K562 (cell line): ENCODE data around the gene CDC20. TPM values are rescaled to one million over a fixed set of nuclear protein-coding genes. Genes with fewer than 3 reads are reported as not detected.

Experiments used
- CHD4 ChIP-seq: fragments of 200-600 bp; sonication (generic); IDR thresholded peaks from 3 replicates; pipeline ENCODE4 v1.6.1; 2012; ENCODE audit warnings: low read depth, mild to moderate bottlenecking, mixed read lengths, low read length, inconsistent platforms; ENCODE audit not compliant: insufficient read depth, insufficient replicate concordance, poor library complexity, severe bottlenecking
- ESRRA ChIP-seq: fragments of 450-650 bp; IDR thresholded peaks from 2 replicates; pipeline ENCODE4 v1.6.1; 2014; ENCODE audit warnings: low read depth, mild to moderate bottlenecking, moderate library complexity, borderline replicate concordance
- FOXM1 ChIP-seq, 2 experiments: fragments of 450-650 bp in 1 of 2; sonication (generic) in 1 of 2; formaldehyde crosslinking in 1 of 2; IDR thresholded peaks; 2 replicates each; pipeline versions ENCODE4 v1.6.1 to v1.9.0; 2017 to 2022; ENCODE audit warnings: low read depth in 2 of 2, mild to moderate bottlenecking in 2 of 2, missing genetic modification reagents in 1 of 2, moderate library complexity in 1 of 2
- GATAD2B ChIP-seq: fragments of 450-650 bp; IDR thresholded peaks from 2 replicates; pipeline ENCODE4 v1.6.1; 2017; ENCODE audit warnings: mild to moderate bottlenecking, borderline replicate concordance
- GTF2A2 ChIP-seq: IDR thresholded peaks from 2 replicates; pipeline ENCODE4 v1.6.1; 2016; ENCODE audit warnings: mild to moderate bottlenecking, missing genetic modification characterization, missing compliant biosample characterization
- KDM1A ChIP-seq, 2 experiments: fragments of 450-650 bp; IDR thresholded peaks; 2 replicates each; pipeline ENCODE4 v1.6.1; 2016; ENCODE audit warnings: mild to moderate bottlenecking in 2 of 2
- NCOA4 ChIP-seq: fragments of 450-650 bp; IDR thresholded peaks from 2 replicates; pipeline ENCODE4 v1.6.1; 2018; ENCODE audit warnings: mild to moderate bottlenecking; ENCODE audit not compliant: partially characterized antibody
- RAD51 ChIP-seq: fragments of 450-650 bp; IDR thresholded peaks from 2 replicates; pipeline ENCODE4 v1.7.1; 2016; ENCODE audit warnings: low read depth, mild to moderate bottlenecking, borderline replicate concordance
- SLC30A9 ChIP-seq: fragments of 250-450 bp; sonication (Bioruptor Pico); IDR thresholded peaks from 2 replicates; pipeline ENCODE4 v1.8.0; 2022; ENCODE audit warnings: mild to moderate bottlenecking, moderate library complexity
- SPI1 ChIP-seq: IDR thresholded peaks from 2 replicates; pipeline ENCODE4 v1.6.1; 2011; ENCODE audit warnings: low read depth, low read length, control low read depth, borderline replicate concordance
- TCF7L2 ChIP-seq: fragments of 150-350 bp; IDR thresholded peaks from 2 replicates; pipeline ENCODE4 v1.6.1; 2016; ENCODE audit warnings: low read depth, mild to moderate bottlenecking, low read length, moderate library complexity
- TOE1 ChIP-seq, 2 experiments: fragments of 450-650 bp in 1 of 2; sonication (generic) in 1 of 2; formaldehyde crosslinking in 1 of 2; IDR thresholded peaks; 2 replicates each; pipeline versions ENCODE4 v1.7.1 to v1.8.0; 2016 to 2022; ENCODE audit warnings: borderline replicate concordance in 2 of 2, mild to moderate bottlenecking in 2 of 2, antibody characterized with exemption in 1 of 2, inconsistent platforms in 1 of 2, low read depth in 1 of 2, missing genetic modification reagents in 1 of 2, moderate library complexity in 1 of 2
- XRCC5 ChIP-seq: fragments of 200-400 bp; formaldehyde crosslinking; IDR thresholded peaks from 2 replicates; pipeline ENCODE4 v1.6.1; 2017; ENCODE audit warnings: low read depth, mild to moderate bottlenecking, low read length
- YY1 ChIP-seq, 3 experiments: IDR thresholded peaks; 2 replicates each; pipeline ENCODE4 v1.6.1; 2011; ENCODE audit warnings: low read length in 2 of 3, mild to moderate bottlenecking in 2 of 3, moderate library complexity in 2 of 3, borderline replicate concordance in 1 of 3, control low read depth in 1 of 3, low read depth in 1 of 3; ENCODE audit not compliant: insufficient read depth in 3 of 3, insufficient replicate concordance in 2 of 3, control insufficient read depth in 1 of 3, insufficient read length in 1 of 3; ENCODE audit errors: extremely low read depth in 1 of 3
- ZNF140 ChIP-seq: fragments of 250-450 bp; sonication (Bioruptor Pico); IDR thresholded peaks from 2 replicates; pipeline ENCODE4 v1.8.0; 2021; ENCODE audit warnings: moderate library complexity, mild to moderate bottlenecking, inconsistent platforms
- ZNF232 ChIP-seq: sonication (generic); formaldehyde crosslinking; IDR thresholded peaks from 2 replicates; pipeline ENCODE4 v1.8.0; 2022; ENCODE audit warnings: mild to moderate bottlenecking, missing genetic modification reagents
- ZNF586 ChIP-seq: fragments of 450-650 bp; formaldehyde crosslinking; conservative IDR thresholded peaks from 2 replicates; pipeline ENCODE4 v1.4.0; 2020; ENCODE audit warnings: mild to moderate bottlenecking, moderate library complexity
- ZNF79 ChIP-seq: fragments of 250-450 bp; sonication (Bioruptor Pico); IDR thresholded peaks from 2 replicates; pipeline ENCODE4 v1.4.0; 2020; ENCODE audit warnings: low read depth, mild to moderate bottlenecking, moderate library complexity
- polyA plus RNA-seq, 8 experiments: library from polyadenylated mRNA; depleted of rRNA in 4 of 8; stranded (reverse) in 5 of 8; unstranded in 3 of 8; fragments of >200 nt; fragmentation: Nextera tagmentation in 2 of 8; fragmentation: Illumina TruSeq in 1 of 8; extraction: Ambion mirVana in 2 of 8; extraction: Trizol in 1 of 8; gene quantifications; 2 replicates each; pipeline versions ENCODE4 v1.2.1 to v1.2.3, GENCODE V29; 2011 to 2014; ENCODE audit warnings: inconsistent platforms in 1 of 8, missing spikeins in 1 of 8
- total RNA-seq, 7 experiments: library from RNA; depleted of rRNA in 6 of 7; stranded (reverse); fragments of >200 nt in 6 of 7; fragmentation: Illumina TruSeq in 2 of 7; extraction: Trizol in 2 of 7; gene quantifications; 2 replicates each; pipeline versions ENCODE4 v1.2.1 to v1.2.3, GENCODE V29; 2011 to 2021; ENCODE audit warnings: low replicate concordance in 1 of 7
- TF ChIP-seq, protein P1 (sequence below): sonication (generic); formaldehyde crosslinking; IDR thresholded peaks from 2 replicates; pipeline ENCODE4 v1.8.1; 2023; ENCODE audit warnings: mild to moderate bottlenecking, missing genetic modification reagents
- TF ChIP-seq, protein P2 (sequence below), 2 experiments: fragments of 450-650 bp; IDR thresholded peaks; 2 replicates each; pipeline ENCODE4 v1.6.1; 2016
- TF ChIP-seq, protein P3 (sequence below): fragments of 450-650 bp; IDR thresholded peaks from 2 replicates; pipeline ENCODE4 v1.7.1; 2018; ENCODE audit warnings: mild to moderate bottlenecking, low read depth; ENCODE audit not compliant: partially characterized antibody

CDC20 gene
- total and polyA plus RNA-seq, 9 of the 15 experiments (the other 6 are each of a cell fraction or from before 2014, with no cell fraction given): 45.2 to 224 (median 121) TPM

DNA sequence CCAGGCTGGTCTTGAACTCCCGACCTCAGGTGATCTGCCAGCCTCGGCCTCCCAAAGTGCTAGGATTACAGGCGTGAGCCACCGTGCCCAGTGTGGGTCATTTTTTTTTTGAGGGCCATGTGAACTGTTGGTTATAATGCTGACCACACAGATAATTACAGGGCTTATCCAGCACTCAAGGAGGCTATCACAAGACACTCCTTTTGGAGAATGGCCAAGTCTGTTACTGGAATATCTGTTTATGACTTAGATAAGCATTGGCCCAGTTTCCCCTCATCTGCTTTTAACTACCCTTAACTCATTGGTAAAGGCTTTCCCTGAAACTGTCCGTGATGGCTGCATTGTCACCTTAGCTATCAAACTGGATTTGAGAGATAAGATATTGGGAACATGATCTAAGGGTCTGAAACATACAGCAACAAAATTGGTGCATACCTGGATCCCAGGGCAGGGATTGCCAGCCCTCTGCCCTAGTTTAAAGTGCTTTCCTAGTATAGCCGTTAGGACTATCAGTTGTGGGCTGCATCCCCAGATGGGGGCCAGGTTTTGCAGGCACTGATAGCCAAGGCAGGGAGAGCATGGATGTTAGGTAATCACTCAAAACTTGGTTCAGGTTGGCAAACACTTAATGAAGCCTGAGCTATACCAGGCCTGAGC is 46.6 kb downstream of the CDC20 start (continued):
- no peak for TF ChIP-seq SPI1
- TF ChIP-seq NCOA4: no peak
- peak; percentile 61; the same call in 1 of the 2 replicates for TF ChIP-seq GATAD2B
- TF ChIP-seq TOE1 (IDR thresholded peaks at IDR 0.05; ENCODE audit: borderline replicate concordance): peak; percentile 30; the same call in 1 of the 2 replicates
- no peak for TF ChIP-seq TOE1 (CRISPR knock-in tag; IDR thresholded peaks at IDR 0.05; ENCODE audit: borderline replicate concordance, low read depth)
- TF ChIP-seq CHD4: no peak
- no peak for TF ChIP-seq ZNF140
- TF ChIP-seq YY1 (IDR thresholded peaks at IDR 0.05; ENCODE audit: borderline replicate concordance in 1 of 3, control insufficient read depth in 1 of 3, extremely low read depth in 1 of 3, insufficient read depth in 3 of 3, insufficient read length in 1 of 3, insufficient replicate concordance in 2 of 3, low read depth in 1 of 3, low read length in 2 of 3): no peak
- no peak for TF ChIP-seq GTF2A2
- TF ChIP-seq TCF7L2: no peak
- TF ChIP-seq ZNF232 (CRISPR knock-in tag): no peak
- TF ChIP-seq FOXM1 (IDR thresholded peaks at IDR 0.05; ENCODE audit: low read depth): peak; percentile 68; the same call in 1 of the 2 replicates
- no peak for TF ChIP-seq FOXM1 (CRISPR knock-in tag; IDR thresholded peaks at IDR 0.05; ENCODE audit: low read depth)
- no peak for TF ChIP-seq SLC30A9
- TF ChIP-seq, protein P1, sequence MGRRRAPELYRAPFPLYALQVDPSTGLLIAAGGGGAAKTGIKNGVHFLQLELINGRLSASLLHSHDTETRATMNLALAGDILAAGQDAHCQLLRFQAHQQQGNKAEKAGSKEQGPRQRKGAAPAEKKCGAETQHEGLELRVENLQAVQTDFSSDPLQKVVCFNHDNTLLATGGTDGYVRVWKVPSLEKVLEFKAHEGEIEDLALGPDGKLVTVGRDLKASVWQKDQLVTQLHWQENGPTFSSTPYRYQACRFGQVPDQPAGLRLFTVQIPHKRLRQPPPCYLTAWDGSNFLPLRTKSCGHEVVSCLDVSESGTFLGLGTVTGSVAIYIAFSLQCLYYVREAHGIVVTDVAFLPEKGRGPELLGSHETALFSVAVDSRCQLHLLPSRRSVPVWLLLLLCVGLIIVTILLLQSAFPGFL (CRISPR knock-in tag): no peak
- TF ChIP-seq ESRRA: peak; percentile 87; the same call in 1 of the 2 replicates
- TF ChIP-seq, protein P2, sequence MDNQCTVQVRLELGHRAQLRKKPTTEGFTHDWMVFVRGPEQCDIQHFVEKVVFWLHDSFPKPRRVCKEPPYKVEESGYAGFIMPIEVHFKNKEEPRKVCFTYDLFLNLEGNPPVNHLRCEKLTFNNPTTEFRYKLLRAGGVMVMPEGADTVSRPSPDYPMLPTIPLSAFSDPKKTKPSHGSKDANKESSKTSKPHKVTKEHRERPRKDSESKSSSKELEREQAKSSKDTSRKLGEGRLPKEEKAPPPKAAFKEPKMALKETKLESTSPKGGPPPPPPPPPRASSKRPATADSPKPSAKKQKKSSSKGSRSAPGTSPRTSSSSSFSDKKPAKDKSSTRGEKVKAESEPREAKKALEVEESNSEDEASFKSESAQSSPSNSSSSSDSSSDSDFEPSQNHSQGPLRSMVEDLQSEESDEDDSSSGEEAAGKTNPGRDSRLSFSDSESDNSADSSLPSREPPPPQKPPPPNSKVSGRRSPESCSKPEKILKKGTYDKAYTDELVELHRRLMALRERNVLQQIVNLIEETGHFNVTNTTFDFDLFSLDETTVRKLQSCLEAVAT (IDR thresholded peaks at IDR 0.05): peak in 1 of 2 experiments; percentile 86; a peak in 2 of 4 replicates
- no peak for TF ChIP-seq ZNF586
- no peak for TF ChIP-seq XRCC5
- no peak for TF ChIP-seq ZNF79 (CRISPR knock-in tag)
- TF ChIP-seq RAD51: 0 out of 2 replicates have a peak, but pooled peaks have one; percentile 20
- peak; percentile 8 to 83; a peak in 3 of 4 replicates for TF ChIP-seq KDM1A (IDR thresholded peaks at IDR 0.05)
- TF ChIP-seq, protein P3, sequence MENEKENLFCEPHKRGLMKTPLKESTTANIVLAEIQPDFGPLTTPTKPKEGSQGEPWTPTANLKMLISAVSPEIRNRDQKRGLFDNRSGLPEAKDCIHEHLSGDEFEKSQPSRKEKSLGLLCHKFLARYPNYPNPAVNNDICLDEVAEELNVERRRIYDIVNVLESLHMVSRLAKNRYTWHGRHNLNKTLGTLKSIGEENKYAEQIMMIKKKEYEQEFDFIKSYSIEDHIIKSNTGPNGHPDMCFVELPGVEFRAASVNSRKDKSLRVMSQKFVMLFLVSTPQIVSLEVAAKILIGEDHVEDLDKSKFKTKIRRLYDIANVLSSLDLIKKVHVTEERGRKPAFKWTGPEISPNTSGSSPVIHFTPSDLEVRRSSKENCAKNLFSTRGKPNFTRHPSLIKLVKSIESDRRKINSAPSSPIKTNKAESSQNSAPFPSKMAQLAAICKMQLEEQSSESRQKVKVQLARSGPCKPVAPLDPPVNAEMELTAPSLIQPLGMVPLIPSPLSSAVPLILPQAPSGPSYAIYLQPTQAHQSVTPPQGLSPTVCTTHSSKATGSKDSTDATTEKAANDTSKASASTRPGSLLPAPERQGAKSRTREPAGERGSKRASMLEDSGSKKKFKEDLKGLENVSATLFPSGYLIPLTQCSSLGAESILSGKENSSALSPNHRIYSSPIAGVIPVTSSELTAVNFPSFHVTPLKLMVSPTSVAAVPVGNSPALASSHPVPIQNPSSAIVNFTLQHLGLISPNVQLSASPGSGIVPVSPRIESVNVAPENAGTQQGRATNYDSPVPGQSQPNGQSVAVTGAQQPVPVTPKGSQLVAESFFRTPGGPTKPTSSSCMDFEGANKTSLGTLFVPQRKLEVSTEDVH: peak; percentile 43
